SJSA1 (cell line): ENCODE measurements around the gene CHRNA4. TPM values are rescaled to one million over a fixed set of nuclear protein-coding genes. Genes with fewer than 3 reads are reported as not detected.
A peak's percentile ranks its signal among the peaks of the same experiment; 100 is the strongest.
"Not testable (repeated sequence)": the region's sequence is repeated elsewhere in the genome, so short reads cannot be mapped to it uniquely, and the experiment has no call there.

Experiments
- DNase-seq, 2 experiments: peaks; one replicate each; pipeline ENCODE4 v3.0.0-alpha.2; 2015 to 2020; ENCODE audit warnings: low spot score in 2 of 2, low read depth in 1 of 2
- H3K27ac ChIP-seq: fragments of 250-450 bp; sonication (Bioruptor Pico); 2 replicates; pipeline ENCODE4 v1.5.1; 2020; ENCODE audit warnings: mild to moderate bottlenecking, moderate library complexity
- H3K27me3 ChIP-seq: fragments of 250-450 bp; sonication (Bioruptor Pico); replicated peaks from 2 replicates; pipeline ENCODE4 v1.5.1; 2020; ENCODE audit warnings: mild to moderate bottlenecking, moderate library complexity
- H3K36me3 ChIP-seq: fragments of 250-450 bp; sonication (Bioruptor Pico); 2 replicates; pipeline ENCODE4 v1.5.1; 2020; ENCODE audit warnings: mild to moderate bottlenecking
- H3K4me1 ChIP-seq: fragments of 250-450 bp; sonication (Bioruptor Pico); replicated peaks from 2 replicates; pipeline ENCODE4 v1.6.1; 2021; ENCODE audit warnings: mild to moderate bottlenecking
- H3K4me3 ChIP-seq: fragments of 250-450 bp; sonication (Bioruptor Pico); 2 replicates; pipeline ENCODE4 v1.5.1; 2020; ENCODE audit warnings: mild to moderate bottlenecking
- H3K9me3 ChIP-seq: fragments of 250-450 bp; sonication (Bioruptor Pico); replicated peaks from 2 replicates; pipeline ENCODE4 v1.5.1; 2020; ENCODE audit warnings: mild to moderate bottlenecking
- total RNA-seq: library from RNA; depleted of rRNA; stranded (reverse); fragments of >200 nt; shearing (Covaris generic); gene quantifications from 2 replicates; pipeline ENCODE4 v1.2.3, GENCODE V29; 2014

CHRNA4 gene
- total RNA-seq, 1 experiment from 2014 or later: not detected

DNA sequence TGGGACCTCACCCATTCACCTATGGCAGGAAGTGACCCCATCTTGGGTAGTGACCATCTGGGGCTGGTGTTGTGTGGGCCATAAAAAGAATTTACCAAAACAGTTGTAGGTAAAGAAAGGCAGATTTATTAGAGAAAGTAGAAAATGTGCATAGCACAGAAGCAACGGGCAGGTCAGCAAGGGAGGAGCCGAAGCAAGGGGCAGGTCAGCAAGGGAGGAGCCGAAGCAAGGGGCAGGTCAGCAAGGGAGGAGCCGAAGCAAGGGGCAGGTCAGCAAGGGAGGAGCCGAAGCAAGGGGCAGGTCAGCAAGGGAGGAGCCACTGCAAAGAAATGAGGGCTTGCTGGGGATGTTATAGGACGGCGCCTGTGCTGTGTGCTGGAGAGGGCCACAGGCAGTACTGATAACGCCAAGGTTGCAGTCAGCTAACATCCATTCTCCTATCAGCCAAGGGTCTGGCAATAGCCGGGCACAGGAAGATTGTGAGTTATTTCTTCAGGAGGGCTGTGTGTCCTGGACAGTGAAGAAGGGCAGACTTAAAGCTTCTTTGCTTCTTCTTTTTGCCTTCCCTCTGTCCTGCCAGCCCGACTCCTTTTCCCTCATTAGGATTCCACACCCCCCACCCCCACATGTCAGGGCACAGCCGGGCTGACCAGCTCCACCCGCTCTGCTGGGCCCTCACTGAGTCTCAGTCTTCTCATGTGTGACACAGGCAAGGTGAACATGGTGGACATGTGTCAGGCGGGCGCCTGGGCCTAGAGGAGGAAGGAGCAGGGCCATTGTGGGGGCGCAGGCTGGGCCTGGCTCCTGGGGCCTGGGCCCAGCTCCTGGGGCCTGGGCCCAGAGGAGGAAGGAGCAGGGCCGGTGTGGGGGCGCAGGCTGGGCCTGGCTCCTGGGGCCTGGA is 31.6 kb upstream of the CHRNA4 start:
- no peak overlapping the region for H3K4me3 ChIP-seq
- H3K27me3 ChIP-seq: peaks cover 31% of the 10 kb centered on the region
- no peaks in the 10 kb centered on the region for H3K4me1 ChIP-seq
- no peak for DNase-seq
- no peaks in the 10 kb centered on the region for H3K36me3 ChIP-seq
- H3K27ac ChIP-seq: no peak overlapping the region
- peaks cover 2% of the 10 kb centered on the region; the same call in 1 of the 2 replicates for H3K9me3 ChIP-seq

DNA sequence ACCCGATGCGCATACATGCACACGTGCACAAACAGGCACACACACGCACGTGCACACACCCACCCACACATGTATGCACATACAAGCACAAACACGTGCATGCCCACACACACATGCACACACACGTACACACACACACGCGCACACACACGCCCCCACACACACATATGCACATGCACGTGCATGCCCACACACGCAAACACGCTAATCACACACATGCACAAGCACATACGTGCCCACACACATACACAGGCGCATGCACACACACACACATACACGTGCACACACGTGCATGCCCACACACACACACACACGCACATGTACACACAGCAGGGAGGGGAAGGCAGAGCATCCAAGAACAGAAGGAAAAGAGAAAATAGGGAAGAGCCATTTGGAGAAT is 26.8 kb upstream of the CHRNA4 start:
- no peak overlapping the region for H3K4me3 ChIP-seq
- no peak for DNase-seq
- H3K36me3 ChIP-seq: no peaks in the 10 kb centered on the region
- no peak overlapping the region for H3K27ac ChIP-seq
- peaks cover 3% of the 10 kb centered on the region; the same call in 1 of the 2 replicates for H3K27me3 ChIP-seq
- peaks cover 25% of the 10 kb centered on the region for H3K9me3 ChIP-seq
- no peaks in the 10 kb centered on the region for H3K4me1 ChIP-seq

DNA sequence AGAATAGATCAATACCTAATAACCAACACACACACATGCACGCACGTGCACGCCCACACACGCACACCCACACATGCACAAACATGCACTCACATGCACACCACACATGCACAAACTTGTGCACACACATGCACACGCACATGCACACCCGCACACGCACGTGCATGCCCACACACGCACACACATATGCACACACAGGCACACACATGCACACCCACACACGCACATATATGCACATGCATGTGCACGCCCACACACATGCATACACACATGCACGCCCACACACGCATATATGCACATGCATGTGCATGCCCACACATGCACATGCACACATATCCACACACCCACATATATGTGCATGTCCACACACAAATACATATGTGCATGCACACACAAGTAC is 26.2 kb upstream of the CHRNA4 start:
- no peak overlapping the region for H3K27ac ChIP-seq
- H3K9me3 ChIP-seq: peaks cover 25% of the 10 kb centered on the region
- no peak overlapping the region for H3K4me3 ChIP-seq
- DNase-seq: no peak
- no peaks in the 10 kb centered on the region for H3K36me3 ChIP-seq
- peaks cover 3% of the 10 kb centered on the region; the same call in 1 of the 2 replicates for H3K27me3 ChIP-seq
- H3K4me1 ChIP-seq: no peaks in the 10 kb centered on the region

DNA sequence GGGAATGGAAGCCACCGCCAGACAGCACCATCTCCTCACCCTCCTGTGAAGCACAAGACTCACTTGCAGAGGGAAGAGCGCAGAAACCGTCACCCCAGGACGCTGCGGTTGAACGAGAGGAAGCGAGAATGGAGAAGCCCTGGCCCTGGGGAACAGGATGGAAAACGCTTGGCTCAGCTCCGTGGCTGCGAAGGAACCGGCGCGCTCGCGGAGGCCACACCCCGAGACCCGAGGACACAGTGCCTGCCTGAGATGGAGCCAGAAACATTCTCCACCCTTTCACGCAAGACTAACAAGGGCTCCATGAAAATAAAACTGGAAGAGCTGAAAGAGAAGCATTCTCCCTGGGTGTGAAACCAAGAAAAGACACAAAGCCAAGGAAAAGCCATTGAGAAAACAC is 25.3 kb upstream of the CHRNA4 start:
- Histone ChIP-seq H3K4me1 (no peaks in the 10 kb centered on the region), H3K27ac (no peak overlapping the region), H3K36me3 (no peaks in the 10 kb centered on the region), H3K27me3 (peaks cover 8% of the 10 kb centered on the region; the same call in 1 of the 2 replicates), H3K9me3 (peaks cover 25% of the 10 kb centered on the region), H3K4me3 (no peak overlapping the region)
- DNase-seq: no peak

DNA sequence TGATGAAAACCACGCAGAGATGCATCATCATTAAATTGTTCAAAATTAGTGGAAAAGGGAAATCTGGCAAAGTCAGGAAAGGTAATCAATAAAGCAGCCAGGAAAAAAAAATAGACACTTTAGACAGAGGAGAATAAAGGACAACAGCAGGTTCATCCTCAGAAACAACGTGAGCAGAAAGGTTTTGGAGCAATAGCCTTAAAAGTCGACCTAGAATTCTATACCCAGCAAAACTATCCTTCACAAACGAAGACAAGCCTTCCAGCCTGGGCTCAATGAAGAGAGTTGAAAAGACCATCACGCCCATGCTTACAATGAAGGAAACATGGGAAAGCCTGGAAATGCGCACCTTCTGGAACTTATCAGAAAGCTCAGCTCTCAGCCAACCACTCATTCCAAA is 24.7 kb upstream of the CHRNA4 start:
- peaks cover 25% of the 10 kb centered on the region for H3K9me3 ChIP-seq
- H3K27me3 ChIP-seq: peaks cover 8% of the 10 kb centered on the region; the same call in 1 of the 2 replicates
- no peak overlapping the region for H3K4me3 ChIP-seq
- no peak overlapping the region for H3K27ac ChIP-seq
- no peaks in the 10 kb centered on the region for H3K4me1 ChIP-seq
- no peaks in the 10 kb centered on the region for H3K36me3 ChIP-seq
- no peak for DNase-seq

DNA sequence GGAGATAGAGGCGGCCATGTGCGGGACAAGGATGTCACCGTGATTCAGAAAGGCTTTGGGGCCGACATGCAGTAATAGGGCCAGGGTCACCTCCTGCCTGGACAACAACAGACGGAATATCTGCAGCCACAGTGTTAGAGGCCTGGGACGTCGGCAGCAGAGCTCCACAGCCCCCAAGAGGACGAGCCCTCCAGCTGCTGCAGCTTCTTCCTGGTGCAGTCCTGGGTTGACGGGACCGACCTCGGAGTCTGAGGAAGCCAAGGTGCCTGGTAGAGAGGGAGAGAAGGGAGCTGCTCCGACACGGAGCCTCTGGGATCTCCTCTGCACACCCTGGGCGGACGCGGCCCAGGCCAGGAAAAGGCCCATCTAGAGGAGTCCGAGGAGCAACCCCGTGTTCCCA is 23.2 kb upstream of the CHRNA4 start:
- Histone ChIP-seq H3K27ac (no peak overlapping the region), H3K27me3 (peaks cover 8% of the 10 kb centered on the region; the same call in 1 of the 2 replicates), H3K4me3 (no peak overlapping the region), H3K36me3 (no peaks in the 10 kb centered on the region), H3K4me1 (no peaks in the 10 kb centered on the region; the same call in 1 of the 2 replicates), H3K9me3 (peaks cover 25% of the 10 kb centered on the region)
- no peak for DNase-seq

DNA sequence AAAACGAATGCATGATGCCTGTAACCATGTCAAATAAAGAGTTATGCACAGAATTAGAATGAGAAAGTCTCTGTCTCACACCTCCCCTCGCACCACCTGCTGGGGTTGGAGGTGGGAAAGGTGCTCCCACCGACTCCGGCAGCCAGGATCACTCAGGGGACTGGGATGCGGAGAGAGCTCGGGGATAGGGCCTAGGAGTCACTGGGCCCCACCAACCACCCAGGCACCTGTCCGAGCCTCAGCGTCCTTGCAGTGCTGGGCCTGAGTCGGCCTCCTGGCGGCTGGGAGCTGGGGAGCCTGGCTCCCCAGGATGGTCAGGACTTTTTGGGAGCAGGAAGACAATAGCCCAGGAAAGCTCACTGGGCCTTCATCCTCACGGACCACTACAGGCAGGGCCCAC is 22.4 kb upstream of the CHRNA4 start:
- H3K36me3 ChIP-seq: no peaks in the 10 kb centered on the region
- H3K27me3 ChIP-seq: peaks cover 11% of the 10 kb centered on the region; the same call in 1 of the 2 replicates
- DNase-seq: no peak
- H3K9me3 ChIP-seq: peaks cover 25% of the 10 kb centered on the region
- no peaks in the 10 kb centered on the region; the same call in 1 of the 2 replicates for H3K4me1 ChIP-seq
- no peak overlapping the region for H3K4me3 ChIP-seq
- no peak overlapping the region for H3K27ac ChIP-seq

DNA sequence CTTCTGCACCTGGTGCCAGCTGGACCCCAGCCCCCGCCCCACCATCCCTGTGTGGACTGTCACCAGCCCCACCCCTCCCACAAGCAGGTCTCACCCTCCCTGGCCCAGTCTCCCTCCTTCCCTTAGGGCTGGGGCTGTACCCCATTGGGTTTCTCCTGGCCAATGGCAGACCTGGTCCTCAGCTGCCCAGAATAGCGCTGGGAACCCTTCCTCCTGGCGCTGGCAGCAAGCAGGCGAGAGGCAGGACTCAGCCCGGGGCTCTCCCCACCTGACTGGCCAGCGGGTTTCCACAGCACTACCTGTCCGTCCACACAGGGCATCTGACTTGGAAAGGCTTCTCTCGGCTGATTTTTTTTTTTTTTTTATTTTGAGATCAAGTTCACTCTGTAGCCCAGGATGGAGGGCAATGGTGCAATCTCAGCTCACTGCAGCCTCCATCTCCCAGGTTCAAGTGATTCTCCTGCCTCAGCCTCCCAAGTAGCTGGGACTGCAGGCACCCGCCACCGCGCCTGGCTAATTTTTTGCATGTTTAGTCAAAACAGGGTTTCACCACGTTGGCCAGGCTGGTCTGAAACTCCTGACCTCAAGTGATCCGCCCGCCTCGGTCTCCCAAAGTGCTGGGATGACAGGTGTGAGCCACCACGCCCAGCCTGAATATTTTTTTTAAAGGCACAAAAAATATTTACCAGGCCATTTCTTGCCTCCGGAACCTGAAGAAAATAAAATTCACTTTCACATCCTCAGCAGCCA is 21.6 kb upstream of the CHRNA4 start:
- Histone ChIP-seq H3K36me3 (no peaks in the 10 kb centered on the region), H3K27ac (no peak overlapping the region), H3K4me3 (no peak overlapping the region), H3K27me3 (peaks cover 19% of the 10 kb centered on the region; the same call in 1 of the 2 replicates), H3K4me1 (no peaks in the 10 kb centered on the region; the same call in 1 of the 2 replicates), H3K9me3 (peaks cover 23% of the 10 kb centered on the region)
- no peak for DNase-seq

DNA sequence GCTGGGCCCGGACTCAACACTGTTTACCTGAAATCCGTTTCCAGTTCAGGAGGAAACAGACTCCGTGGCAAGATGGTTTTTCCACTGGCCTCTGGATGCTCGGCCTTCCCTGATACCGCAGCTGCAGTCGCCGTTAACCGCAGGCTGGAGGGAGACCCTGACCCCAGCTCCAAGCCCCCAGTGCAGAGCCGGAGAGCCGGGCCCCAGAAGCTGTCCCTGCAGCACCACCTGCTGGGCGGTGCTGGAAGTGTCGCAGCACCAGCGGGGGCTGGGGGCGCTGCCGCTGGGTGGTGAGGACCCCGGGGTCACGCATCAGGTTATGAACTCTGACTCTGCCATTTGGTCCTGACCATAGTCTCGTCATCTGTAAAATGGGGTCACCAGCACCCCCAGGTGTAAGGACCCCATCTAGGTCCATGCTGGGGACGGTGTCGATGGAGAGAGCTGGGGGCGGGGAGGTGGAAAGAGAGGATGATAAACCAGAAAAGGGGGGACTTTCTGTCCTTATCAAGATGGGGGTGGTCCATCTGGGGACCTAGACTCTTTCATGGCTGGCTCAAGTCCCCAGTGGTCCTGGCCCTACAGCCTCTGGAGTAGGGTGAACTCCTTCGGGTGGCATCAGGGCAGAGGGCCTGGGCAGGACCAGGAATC is 20.8 kb upstream of the CHRNA4 start:
- peak in 1 of 2 experiments; percentile 21 for DNase-seq
- Histone ChIP-seq H3K27ac (no peak overlapping the region), H3K9me3 (peaks cover 15% of the 10 kb centered on the region), H3K4me1 (no peaks in the 10 kb centered on the region; the same call in 1 of the 2 replicates), H3K27me3 (peaks cover 28% of the 10 kb centered on the region), H3K4me3 (no peak overlapping the region), H3K36me3 (no peaks in the 10 kb centered on the region)

DNA sequence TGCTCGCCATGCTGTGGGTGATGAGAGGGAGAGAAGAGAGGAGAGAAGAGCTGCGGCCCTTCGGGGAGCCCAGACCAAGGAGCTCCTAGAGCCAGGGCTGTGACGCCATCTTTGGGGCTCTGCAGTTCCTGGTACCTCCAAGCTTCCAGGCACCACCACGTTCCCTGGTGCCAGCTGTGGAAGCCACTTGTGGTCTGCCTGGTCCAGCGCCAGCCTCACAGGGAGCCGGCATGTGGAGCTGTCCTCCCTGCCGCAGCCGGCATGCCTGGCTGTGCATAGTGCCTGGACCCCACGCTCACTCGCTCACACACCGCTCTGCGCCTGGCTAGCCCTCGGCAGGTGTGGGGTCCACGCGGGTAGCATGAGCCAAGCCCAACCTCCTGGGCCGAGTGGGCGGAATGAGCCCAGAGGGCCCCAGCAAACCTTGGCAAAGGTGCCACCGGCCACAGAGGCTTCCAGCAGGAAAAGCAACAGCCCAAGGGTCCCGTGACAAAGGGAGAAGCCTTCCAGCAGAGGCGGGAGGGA is 19.3 kb upstream of the CHRNA4 start:
- no peak for DNase-seq
- no peak overlapping the region for H3K27ac ChIP-seq
- H3K9me3 ChIP-seq: peaks cover under 1% of the 10 kb centered on the region
- H3K4me1 ChIP-seq: no peaks in the 10 kb centered on the region; the same call in 1 of the 2 replicates
- no peak overlapping the region for H3K4me3 ChIP-seq
- H3K36me3 ChIP-seq: no peaks in the 10 kb centered on the region
- H3K27me3 ChIP-seq: peaks cover 36% of the 10 kb centered on the region

DNA sequence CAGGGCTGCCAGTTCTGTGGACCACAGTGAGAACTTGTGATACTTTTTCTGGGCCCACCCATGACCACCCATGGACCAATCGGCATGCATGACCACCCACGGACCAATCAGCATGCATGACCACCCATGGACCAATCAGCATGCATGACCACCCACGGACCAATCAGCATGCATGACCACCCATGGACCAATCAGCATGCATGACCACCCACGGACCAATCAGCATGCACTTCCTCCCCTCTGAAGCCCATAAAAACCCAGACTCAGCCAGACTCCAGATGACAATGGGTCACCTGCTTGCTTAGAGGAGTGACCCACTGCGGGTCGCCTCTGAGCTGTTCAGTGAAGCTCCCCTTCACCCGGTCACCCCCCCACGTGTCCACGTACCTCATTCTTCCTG is 18.7 kb upstream of the CHRNA4 start:
- not testable (repeated sequence) for H3K4me1 ChIP-seq, H3K36me3 ChIP-seq, H3K9me3 ChIP-seq, DNase-seq, H3K27ac ChIP-seq, H3K4me3 ChIP-seq
- H3K27me3 ChIP-seq: peaks cover 40% of the 10 kb centered on the region

DNA sequence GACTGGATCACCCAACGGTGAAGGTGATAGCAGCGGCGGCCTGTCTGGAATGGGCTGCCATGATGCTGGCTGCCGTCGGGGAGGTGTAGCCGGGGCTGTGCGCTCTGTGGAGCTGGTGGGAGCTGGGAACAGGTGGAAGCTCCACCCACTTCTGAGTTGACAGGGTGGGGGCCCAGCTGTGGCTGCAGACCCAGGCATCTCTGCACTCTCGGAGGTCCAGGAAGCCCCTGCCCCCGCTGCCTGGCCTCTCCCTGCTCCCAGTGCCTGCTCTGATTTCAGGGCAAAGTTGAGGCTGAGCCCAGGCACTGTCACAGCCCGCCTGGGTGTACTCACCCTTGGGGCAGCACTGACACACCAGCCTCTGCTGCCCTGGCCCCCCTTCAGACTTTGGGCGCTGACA is 18.1 kb upstream of the CHRNA4 start:
- Histone ChIP-seq H3K27me3 (peaks cover 44% of the 10 kb centered on the region), H3K36me3 (no peaks in the 10 kb centered on the region), H3K9me3 (no peaks in the 10 kb centered on the region; the same call in 1 of the 2 replicates)

DNA sequence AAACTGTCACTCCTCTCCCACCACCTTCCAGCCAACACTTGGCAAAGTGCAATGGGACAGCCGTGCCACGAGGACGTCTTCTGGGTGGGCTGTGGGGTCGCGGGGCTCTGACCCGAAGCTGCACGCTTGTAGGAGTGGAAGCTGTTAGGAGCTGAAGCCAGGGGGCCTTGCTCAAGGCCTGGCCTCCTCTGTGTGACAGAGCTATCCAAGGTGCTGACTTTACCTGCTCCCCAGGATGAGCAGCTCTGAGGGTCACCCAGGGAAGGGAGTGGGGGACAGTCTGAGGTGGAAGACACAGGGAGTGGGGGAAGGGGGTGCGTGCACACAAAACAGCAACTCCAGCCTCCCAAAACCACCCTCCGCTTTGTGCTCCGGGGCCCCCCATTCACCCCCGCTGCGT is 17.5 kb upstream of the CHRNA4 start:
- DNase-seq: no peak
- peaks cover 49% of the 10 kb centered on the region for H3K27me3 ChIP-seq
- no peak overlapping the region for H3K27ac ChIP-seq
- H3K9me3 ChIP-seq: no peaks in the 10 kb centered on the region; the same call in 1 of the 2 replicates
- H3K4me1 ChIP-seq: no peaks in the 10 kb centered on the region; the same call in 1 of the 2 replicates
- H3K4me3 ChIP-seq: no peak overlapping the region
- no peaks in the 10 kb centered on the region for H3K36me3 ChIP-seq

More for the DNA sequence above, 18.1 kb upstream of the CHRNA4 start:
- no peak overlapping the region for H3K4me3 ChIP-seq
- no peak for DNase-seq
- H3K27ac ChIP-seq: no peak overlapping the region
- H3K4me1 ChIP-seq: no peaks in the 10 kb centered on the region; the same call in 1 of the 2 replicates
